SU-DHL-6 (cell line): Measurements from ENCODE around the gene PLCXD3.

Experiments
- CTCF ChIP-seq: fragments of 200-600 bp; sonication (generic); IDR thresholded peaks from one replicate; pipeline ENCODE4 v1.5.1; 2017; ENCODE audit warnings: antibody characterized with exemption, mild to moderate bottlenecking, low read length, moderate library complexity; ENCODE audit not compliant: insufficient read depth, poor library complexity, severe bottlenecking
- EZH2phosphoT487 ChIP-seq: fragments of 200-600 bp; sonication (generic), shearing (Covaris generic); conservative IDR thresholded peaks from 2 replicates; pipeline ENCODE4 v1.6.1; 2018; ENCODE audit warnings: mild to moderate bottlenecking, antibody characterized with exemption, low read length, moderate library complexity, mixed read lengths

DNA sequence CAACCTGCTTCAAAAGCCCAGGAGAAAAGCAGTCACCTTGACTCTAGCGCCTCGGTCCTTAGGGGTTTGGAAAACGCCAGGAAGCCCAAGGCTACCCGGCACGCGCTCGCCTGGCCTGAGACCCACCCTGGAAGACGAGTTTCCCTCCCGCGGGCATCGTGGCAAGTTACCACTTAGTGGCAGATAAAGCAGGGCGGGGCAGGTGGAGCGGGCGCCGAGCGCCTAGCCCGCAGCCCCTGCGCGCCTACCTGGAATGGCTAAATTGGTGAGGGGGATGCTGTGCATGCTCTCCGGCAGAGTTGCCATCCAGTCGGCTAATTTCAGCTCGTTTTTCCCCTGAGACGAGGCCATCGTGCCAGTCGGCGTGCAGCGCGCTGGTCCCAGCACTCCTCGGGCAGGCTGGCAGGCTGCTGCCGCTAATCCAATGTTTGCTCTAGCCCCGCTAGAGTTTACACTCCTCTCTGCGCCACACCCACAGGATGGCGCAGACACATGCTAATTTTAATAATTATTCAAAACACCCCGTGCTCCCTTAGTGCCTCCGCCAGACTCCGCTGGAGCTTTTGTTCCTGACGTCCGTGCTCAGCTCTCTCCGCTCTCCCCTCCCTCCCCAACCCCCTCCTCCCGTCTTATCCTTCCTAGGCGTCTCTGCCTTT lies at the start of gene PLCXD3:
- TF ChIP-seq CTCF (no peak), EZH2phosphoT487 (no peak)
